GM19023 (cell line): ENCODE results near the gene ATP5MG.
"Not testable (repeated sequence)": the region's sequence is repeated elsewhere in the genome, so short reads cannot be mapped to it uniquely, and the experiment has no call there.

Experiments
- ATAC-seq: cut with Tn5 transposase; IDR thresholded peaks from one replicate; pipeline ENCODE4 v1.9.1; 2021; ENCODE audit warnings: mild to moderate bottlenecking, moderate library complexity; ENCODE audit not compliant: unreplicated experiment

Gene ATP5MG

GRCh38 chr11:118406599-118407166 is 5.3 kb downstream of the ATP5MG start:
- no peak for ATAC-seq

- peak; percentile 62 for ATAC-seq
Measured at GRCh38 chr11:118410055-118410745, 8.8 kb downstream of the ATP5MG start.

- ATAC-seq = no peak
Measured at GRCh38 chr11:118411530-118411929, 10.1 kb downstream of the ATP5MG start.

- ATAC-seq = no peak
Measured at GRCh38 chr11:118412921-118413320, 11.5 kb downstream of the ATP5MG start.

- no peak for ATAC-seq
Measured at GRCh38 chr11:118415062-118415738, 13.8 kb downstream of the ATP5MG start.

GRCh38 chr11:118415739-118416068 is 14.3 kb downstream of the ATP5MG start:
- ATAC-seq = no peak

- ATAC-seq = not testable (repeated sequence)
Measured at GRCh38 chr11:118416900-118417299, 15.5 kb downstream of the ATP5MG start.

GRCh38 chr11:118417801-118418200 is 16.4 kb downstream of the ATP5MG start:
- no peak for ATAC-seq

- no peak for ATAC-seq
Measured at GRCh38 chr11:118418766-118419165, 17.4 kb downstream of the ATP5MG start.

GRCh38 chr11:118427707-118428106 is 26.3 kb downstream of the ATP5MG start:
- ATAC-seq = no peak

GRCh38 chr11:118430956-118431355 is 29.6 kb downstream of the ATP5MG start:
- ATAC-seq = no peak

GRCh38 chr11:118434123-118434552 is 32.7 kb downstream of the ATP5MG start:
- ATAC-seq = no peak

GRCh38 chr11:118434553-118435289 is 33.3 kb downstream of the ATP5MG start:
- ATAC-seq = no peak

GRCh38 chr11:118435290-118435892 is 34.0 kb downstream of the ATP5MG start:
- ATAC-seq = peak; percentile 30

GRCh38 chr11:118435893-118436624 is 34.7 kb downstream of the ATP5MG start, which contains the start of gene KMT2A:
Gene KMT2A, plus strand, starts transcription at chr11:118436492. Its CDS starts 21 bp downstream, at chr11:118436513.
- peak; percentile 50 for ATAC-seq

- ATAC-seq = peak; percentile 10
Measured at GRCh38 chr11:118436639-118437207, 35.3 kb downstream of the ATP5MG start.

- ATAC-seq = no peak
Measured at GRCh38 chr11:118437208-118438125, 36.1 kb downstream of the ATP5MG start.

- no peak for ATAC-seq
Measured at GRCh38 chr11:118438314-118438931, 37.0 kb downstream of the ATP5MG start.
